Mammary epithelial cell (primary cell): Measurements from ENCODE around the gene HPF1.

ENCODE experiments used
- CTCF ChIP-seq, 2 donors: IDR thresholded peaks in 1 of 2; conservative IDR thresholded peaks in 1 of 2; 2 replicates each; pipeline ENCODE4 v1.5.1; 2011 to 2012; ENCODE audit warnings: inconsistent platforms in 2 of 2, low read length in 2 of 2, mild to moderate bottlenecking in 2 of 2, control low read depth in 1 of 2, low read depth in 1 of 2; ENCODE audit not compliant: insufficient read depth in 1 of 2; ENCODE audit errors: extremely low read depth in 1 of 2
- EZH2 ChIP-seq: IDR thresholded peaks from 2 replicates; pipeline ENCODE4 v1.6.1; 2012; ENCODE audit warnings: low read length, inconsistent platforms, borderline replicate concordance

DNA sequence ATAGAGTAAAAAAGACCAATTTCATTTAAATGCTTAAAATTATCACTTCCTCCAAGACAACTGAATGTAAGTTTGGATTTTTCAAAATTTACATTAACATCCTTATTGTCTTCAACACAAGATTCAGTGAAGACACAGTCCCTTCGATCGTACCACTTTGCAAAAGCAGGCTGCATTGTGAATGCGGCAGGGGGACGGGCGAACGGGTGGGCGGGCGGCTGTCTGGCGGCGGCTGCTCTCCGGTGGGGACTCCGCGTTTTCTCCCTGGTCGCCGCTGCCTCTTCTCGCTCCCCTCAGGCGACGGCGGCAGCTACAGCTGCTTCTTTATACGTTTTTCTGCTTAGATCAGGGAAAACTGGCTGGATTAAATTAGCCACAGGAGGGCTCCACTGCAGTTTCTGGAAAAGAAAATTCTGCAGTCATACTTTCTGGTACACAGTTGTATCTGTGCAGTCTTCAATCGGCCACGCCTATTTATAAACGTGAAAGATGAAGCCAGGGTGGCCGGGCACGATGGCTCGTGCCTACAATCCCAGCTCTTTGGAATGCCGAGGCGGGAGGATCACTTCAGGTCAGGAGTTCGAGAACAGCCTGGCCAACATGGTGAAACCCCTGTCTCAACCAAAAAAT lies 33.9 kb upstream of the HPF1 start:
- TF ChIP-seq CTCF (conservative IDR thresholded peaks at IDR 0.05 in 1 of 2, IDR thresholded peaks at IDR 0.05 in 1 of 2; ENCODE audit: extremely low read depth in 1 of 2, insufficient read depth in 1 of 2, low read depth in 1 of 2, low read length in 2 of 2) (peak; percentile 49 to 59), EZH2 (no peak)
